Measurements from ENCODE around the gene ARVCF. TPM values are rescaled to one million over a fixed set of nuclear protein-coding genes. Genes with fewer than 3 reads are reported as not detected.

Gene ARVCF
- total and polyA plus RNA-seq, 2 experiments from 2014 or later: 40.3 to 55.5 TPM

GRCh38 chr22:20026204-20026908 lies 9.7 kb upstream of the ARVCF start:
- no peaks in the 10 kb centered on the region for H3K9me3 ChIP-seq (ENCODE audit: low read depth)
- no peak overlapping the region for H3K27ac ChIP-seq
- no peak overlapping the region for H3K4me3 ChIP-seq
- no peak for DNase-seq (ENCODE audit: low read depth in 1 of 2, low spot score in 1 of 2)
- TF ChIP-seq CTCF (IDR thresholded peaks at IDR 0.05; ENCODE audit: low read depth, low read length): no peak
- H3K4me1 ChIP-seq (ENCODE audit: low read depth): peaks cover 11% of the 10 kb centered on the region
- H3K36me3 ChIP-seq: no peaks in the 10 kb centered on the region
- H3K27me3 ChIP-seq: no peaks in the 10 kb centered on the region

GRCh38 chr22:20025401-20026203 lies 9.0 kb upstream of the ARVCF start:
- no peak for DNase-seq (ENCODE audit: low read depth in 1 of 2, low spot score in 1 of 2)
- H3K27ac ChIP-seq: no peak overlapping the region
- no peak for TF ChIP-seq CTCF (IDR thresholded peaks at IDR 0.05; ENCODE audit: low read depth, low read length)
- no peaks in the 10 kb centered on the region for H3K9me3 ChIP-seq (ENCODE audit: low read depth)
- no peak overlapping the region for H3K4me3 ChIP-seq
- H3K27me3 ChIP-seq: no peaks in the 10 kb centered on the region
- H3K4me1 ChIP-seq (ENCODE audit: low read depth): peaks cover 11% of the 10 kb centered on the region
- no peaks in the 10 kb centered on the region for H3K36me3 ChIP-seq

- no peaks in the 10 kb centered on the region for H3K9me3 ChIP-seq (ENCODE audit: low read depth)
- peaks cover 11% of the 10 kb centered on the region for H3K4me1 ChIP-seq (ENCODE audit: low read depth)
- H3K4me3 ChIP-seq: no peak overlapping the region
- no peak for TF ChIP-seq CTCF (IDR thresholded peaks at IDR 0.05; ENCODE audit: low read depth, low read length)
- DNase-seq (ENCODE audit: low read depth in 1 of 2, low spot score in 1 of 2): no peak
- H3K36me3 ChIP-seq: no peaks in the 10 kb centered on the region
- peaks cover 2% of the 10 kb centered on the region for H3K27me3 ChIP-seq
- no peak overlapping the region for H3K27ac ChIP-seq
Observed at GRCh38 chr22:20024650-20025397, 8.2 kb upstream of the ARVCF start.

- TF ChIP-seq CTCF (IDR thresholded peaks at IDR 0.05; ENCODE audit: low read depth, low read length): no peak
- Histone ChIP-seq H3K27ac (no peak overlapping the region), H3K4me1 (ENCODE audit: low read depth) (peaks cover 6% of the 10 kb centered on the region), H3K36me3 (no peaks in the 10 kb centered on the region), H3K9me3 (ENCODE audit: low read depth) (no peaks in the 10 kb centered on the region), H3K4me3 (no peak overlapping the region), H3K27me3 (peaks cover 8% of the 10 kb centered on the region)
- no peak for DNase-seq (ENCODE audit: low read depth in 1 of 2, low spot score in 1 of 2)
Observed at GRCh38 chr22:20024225-20024624, 7.6 kb upstream of the ARVCF start.

- Histone ChIP-seq H3K4me3 (no peak overlapping the region), H3K4me1 (ENCODE audit: low read depth) (peaks cover 5% of the 10 kb centered on the region), H3K27ac (no peak overlapping the region), H3K36me3 (no peaks in the 10 kb centered on the region), H3K9me3 (ENCODE audit: low read depth) (no peaks in the 10 kb centered on the region), H3K27me3 (peaks cover 20% of the 10 kb centered on the region)
- no peak for TF ChIP-seq CTCF (IDR thresholded peaks at IDR 0.05; ENCODE audit: low read depth, low read length)
- DNase-seq (ENCODE audit: low read depth in 1 of 2, low spot score in 1 of 2): no peak
Observed at GRCh38 chr22:20022978-20023613, 6.5 kb upstream of the ARVCF start.
